Erythroblast (primary cell): ENCODE data around the gene SCLT1.

Experiments used
- GATA1 ChIP-seq: IDR thresholded peaks from 2 replicates; pipeline ENCODE4 v1.6.1; 2011; ENCODE audit warnings: low read depth, mild to moderate bottlenecking, control low read depth, low read length, moderate library complexity
- POLR2A ChIP-seq: IDR thresholded peaks from 2 replicates; pipeline ENCODE4 v1.6.1; 2011; ENCODE audit warnings: mild to moderate bottlenecking, low read length

GRCh38 chr4:128983771-128984485, 109.4 kb downstream of the SCLT1 start:
- TF ChIP-seq POLR2A (no peak), GATA1 (no peak)
